Measurements from ENCODE around the gene TUSC2.
A peak's percentile ranks its signal among the peaks of the same experiment; 100 is the strongest.

Gene TUSC2

DNA sequence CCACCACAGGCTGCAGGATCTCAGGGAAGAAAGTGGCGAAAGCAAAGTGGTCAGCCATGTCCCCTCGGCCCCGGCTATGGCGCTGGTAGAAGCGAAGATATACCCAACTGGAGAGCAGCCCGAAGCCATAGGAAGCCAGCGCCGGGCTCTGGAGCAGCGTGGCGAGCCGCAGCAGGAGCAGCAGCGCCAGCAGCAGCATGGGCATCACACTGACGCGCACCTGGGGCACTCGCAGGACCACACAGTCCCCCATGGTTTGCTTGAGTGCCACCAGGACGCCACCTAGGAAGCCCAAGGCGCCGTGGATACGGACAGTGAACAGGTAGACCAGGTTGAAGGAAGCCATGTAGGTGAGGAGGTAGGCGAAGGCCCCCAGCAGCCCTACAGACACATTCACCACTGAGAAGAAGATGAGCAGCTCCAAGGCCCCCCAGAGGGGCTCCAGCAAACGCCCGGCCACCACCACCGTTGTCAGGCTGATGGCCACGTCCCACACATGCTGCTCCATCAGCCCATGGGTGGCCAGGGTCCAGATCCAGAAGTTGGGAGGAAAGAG, 30.4 kb upstream of the TUSC2 start (continued):
- TF ChIP-seq, protein P1, sequence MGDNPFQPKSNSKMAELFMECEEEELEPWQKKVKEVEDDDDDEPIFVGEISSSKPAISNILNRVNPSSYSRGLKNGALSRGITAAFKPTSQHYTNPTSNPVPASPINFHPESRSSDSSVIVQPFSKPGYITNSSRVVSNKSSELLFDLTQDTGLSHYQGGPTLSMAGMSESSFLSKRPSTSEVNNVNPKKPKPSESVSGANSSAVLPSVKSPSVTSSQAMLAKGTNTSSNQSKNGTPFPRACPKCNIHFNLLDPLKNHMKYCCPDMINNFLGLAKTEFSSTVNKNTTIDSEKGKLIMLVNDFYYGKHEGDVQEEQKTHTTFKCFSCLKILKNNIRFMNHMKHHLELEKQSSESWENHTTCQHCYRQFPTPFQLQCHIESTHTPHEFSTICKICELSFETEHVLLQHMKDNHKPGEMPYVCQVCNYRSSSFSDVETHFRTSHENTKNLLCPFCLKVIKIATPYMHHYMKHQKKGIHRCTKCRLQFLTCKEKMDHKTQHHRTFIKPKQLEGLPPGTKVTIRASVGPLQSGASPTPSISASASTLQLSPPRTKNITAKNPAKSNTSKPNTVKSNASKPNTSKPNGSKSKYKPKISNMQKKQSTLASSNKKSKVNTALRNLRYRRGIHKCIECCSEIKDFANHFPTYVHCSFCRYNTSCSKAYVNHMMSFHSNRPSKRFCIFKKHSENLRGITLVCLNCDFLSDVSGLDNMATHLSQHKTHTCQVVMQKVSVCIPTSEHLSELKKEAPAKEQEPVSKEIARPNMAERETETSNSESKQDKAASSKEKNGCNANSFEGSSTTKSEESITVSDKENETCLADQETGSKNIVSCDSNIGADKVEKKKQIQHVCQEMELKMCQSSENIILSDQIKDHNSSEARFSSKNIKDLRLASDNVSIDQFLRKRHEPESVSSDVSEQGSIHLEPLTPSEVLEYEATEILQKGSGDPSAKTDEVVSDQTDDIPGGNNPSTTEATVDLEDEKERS (tag by site-specific recombination; IDR thresholded peaks at IDR 0.05): no peak

DNA sequence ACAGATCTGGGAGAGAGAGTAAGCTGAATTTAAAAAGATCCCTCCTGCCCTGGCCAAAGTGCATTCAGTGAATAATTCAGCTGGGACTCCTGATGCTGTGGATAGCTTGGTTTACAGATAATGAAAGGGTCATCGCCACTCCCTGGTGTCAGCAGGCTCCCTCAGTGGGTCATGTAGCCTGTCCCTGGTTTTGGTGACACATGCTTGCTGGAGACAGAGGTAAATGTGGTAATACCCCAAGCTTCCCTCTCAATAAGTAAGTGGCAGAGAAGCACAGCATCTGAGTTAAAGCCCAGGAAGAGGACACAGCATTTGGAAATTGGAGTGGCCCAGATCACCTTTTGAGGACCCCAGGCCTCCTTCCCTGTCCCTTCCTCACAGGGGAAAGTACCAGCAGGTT, 29.5 kb upstream of the TUSC2 start:
- ChIA-PET CTCF (interaction anchor here (1.0 kb wide), 1 partner anchor 319 kb away, joined by 3 read pairs; no protein-coding TSS in a partner anchor), POLR2A (interaction anchor here (1.1 to 1.9 kb wide), 4 partner anchors 10 to 124 kb away, joined by 3 to 12 read pairs (median 4); partner anchors contain the start of gene ZMYND10)
- Histone ChIP-seq H3K4me1 (ENCODE audit: control insufficient read depth, insufficient read depth, low read length) (no peaks in the 10 kb centered on the region), H3K4me3 (ENCODE audit: low read depth, low read length) (peak overlapping the region; percentile 82), H3K9me3 (ENCODE audit: control insufficient read depth, insufficient read depth, low read depth, low read length) (no peaks in the 10 kb centered on the region), H3K36me3 (ENCODE audit: control insufficient read depth in 2 of 2, insufficient read depth in 1 of 2, low read length in 2 of 2) (peaks cover 0 to 61% of the 10 kb centered on the region in 2 experiments; a peak in 1 of 3 replicates), H3K27ac (ENCODE audit: extremely low read depth, low read depth, low read length) (no peak overlapping the region)
- TF ChIP-seq ZFP69B (tag by site-specific recombination; IDR thresholded peaks at IDR 0.05) (no peak), ZNF211 (tag by site-specific recombination; IDR thresholded peaks at IDR 0.05; ENCODE audit: low read depth) (no peak), ZNF133 (tag by site-specific recombination; IDR thresholded peaks at IDR 0.05) (no peak), ZNF747 (tag by site-specific recombination; IDR thresholded peaks at IDR 0.05) (no peak), EGR2 (tag by site-specific recombination; IDR thresholded peaks at IDR 0.05; ENCODE audit: low read depth) (no peak), ZNF768 (tag by site-specific recombination; IDR thresholded peaks at IDR 0.05) (no peak), TCF7L2 (IDR thresholded peaks at IDR 0.05; ENCODE audit: borderline replicate concordance, low read depth, low read length) (no peak)
- TF ChIP-seq, protein P2, sequence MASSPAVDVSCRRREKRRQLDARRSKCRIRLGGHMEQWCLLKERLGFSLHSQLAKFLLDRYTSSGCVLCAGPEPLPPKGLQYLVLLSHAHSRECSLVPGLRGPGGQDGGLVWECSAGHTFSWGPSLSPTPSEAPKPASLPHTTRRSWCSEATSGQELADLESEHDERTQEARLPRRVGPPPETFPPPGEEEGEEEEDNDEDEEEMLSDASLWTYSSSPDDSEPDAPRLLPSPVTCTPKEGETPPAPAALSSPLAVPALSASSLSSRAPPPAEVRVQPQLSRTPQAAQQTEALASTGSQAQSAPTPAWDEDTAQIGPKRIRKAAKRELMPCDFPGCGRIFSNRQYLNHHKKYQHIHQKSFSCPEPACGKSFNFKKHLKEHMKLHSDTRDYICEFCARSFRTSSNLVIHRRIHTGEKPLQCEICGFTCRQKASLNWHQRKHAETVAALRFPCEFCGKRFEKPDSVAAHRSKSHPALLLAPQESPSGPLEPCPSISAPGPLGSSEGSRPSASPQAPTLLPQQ (tag by site-specific recombination; IDR thresholded peaks at IDR 0.05): no peak
- TF ChIP-seq, protein P3, sequence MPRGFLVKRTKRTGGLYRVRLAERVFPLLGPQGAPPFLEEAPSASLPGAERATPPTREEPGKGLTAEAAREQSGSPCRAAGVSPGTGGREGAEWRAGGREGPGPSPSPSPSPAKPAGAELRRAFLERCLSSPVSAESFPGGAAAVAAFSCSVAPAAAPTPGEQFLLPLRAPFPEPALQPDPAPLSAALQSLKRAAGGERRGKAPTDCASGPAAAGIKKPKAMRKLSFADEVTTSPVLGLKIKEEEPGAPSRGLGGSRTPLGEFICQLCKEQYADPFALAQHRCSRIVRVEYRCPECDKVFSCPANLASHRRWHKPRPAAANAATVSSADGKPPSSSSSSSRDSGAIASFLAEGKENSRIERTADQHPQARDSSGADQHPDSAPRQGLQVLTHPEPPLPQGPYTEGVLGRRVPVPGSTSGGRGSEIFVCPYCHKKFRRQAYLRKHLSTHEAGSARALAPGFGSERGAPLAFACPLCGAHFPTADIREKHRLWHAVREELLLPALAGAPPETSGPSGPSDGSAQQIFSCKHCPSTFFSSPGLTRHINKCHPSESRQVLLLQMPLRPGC (tag by site-specific recombination; IDR thresholded peaks at IDR 0.05): no peak

DNA sequence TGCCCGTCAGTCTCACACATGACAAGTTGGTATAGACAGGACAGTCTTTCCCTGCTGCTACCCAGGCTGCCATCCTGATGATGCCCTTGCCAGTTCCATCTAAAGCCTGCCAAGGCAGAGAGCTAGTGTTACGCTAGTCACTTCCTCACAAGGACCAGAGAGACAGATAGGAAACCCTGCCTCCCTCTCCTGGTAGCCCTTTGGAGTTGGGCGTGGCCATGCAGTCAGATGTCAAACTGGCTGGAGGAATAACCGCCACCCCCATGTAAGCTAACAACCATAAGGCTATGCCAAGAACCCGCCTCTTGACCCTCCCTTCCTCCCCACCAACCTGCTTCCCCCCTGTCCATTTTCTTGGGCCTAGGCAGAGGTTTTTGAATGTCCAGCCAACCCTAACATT, 28.5 kb upstream of the TUSC2 start:
- TF ChIP-seq, protein P4, sequence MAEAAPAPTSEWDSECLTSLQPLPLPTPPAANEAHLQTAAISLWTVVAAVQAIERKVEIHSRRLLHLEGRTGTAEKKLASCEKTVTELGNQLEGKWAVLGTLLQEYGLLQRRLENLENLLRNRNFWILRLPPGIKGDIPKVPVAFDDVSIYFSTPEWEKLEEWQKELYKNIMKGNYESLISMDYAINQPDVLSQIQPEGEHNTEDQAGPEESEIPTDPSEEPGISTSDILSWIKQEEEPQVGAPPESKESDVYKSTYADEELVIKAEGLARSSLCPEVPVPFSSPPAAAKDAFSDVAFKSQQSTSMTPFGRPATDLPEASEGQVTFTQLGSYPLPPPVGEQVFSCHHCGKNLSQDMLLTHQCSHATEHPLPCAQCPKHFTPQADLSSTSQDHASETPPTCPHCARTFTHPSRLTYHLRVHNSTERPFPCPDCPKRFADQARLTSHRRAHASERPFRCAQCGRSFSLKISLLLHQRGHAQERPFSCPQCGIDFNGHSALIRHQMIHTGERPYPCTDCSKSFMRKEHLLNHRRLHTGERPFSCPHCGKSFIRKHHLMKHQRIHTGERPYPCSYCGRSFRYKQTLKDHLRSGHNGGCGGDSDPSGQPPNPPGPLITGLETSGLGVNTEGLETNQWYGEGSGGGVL (tag by site-specific recombination; IDR thresholded peaks at IDR 0.05): peak; percentile 56
- TF ChIP-seq ZNF138 (tag by site-specific recombination; IDR thresholded peaks at IDR 0.05; ENCODE audit: borderline replicate concordance): no peak
- TF ChIP-seq KLF9 (tag by site-specific recombination; IDR thresholded peaks at IDR 0.05; ENCODE audit: low read depth): peak; percentile 43; the same call in 1 of the 2 replicates
- TF ChIP-seq SP3 (tag by site-specific recombination; IDR thresholded peaks at IDR 0.05): peak; percentile 46; the same call in 1 of the 2 replicates
- peak; percentile 43 for TF ChIP-seq SP2 (tag by site-specific recombination; IDR thresholded peaks at IDR 0.05)
- TF ChIP-seq ZNF341 (tag by site-specific recombination; IDR thresholded peaks at IDR 0.05; ENCODE audit: low read depth): peak; percentile 75
- 0 out of 2 replicates have a peak, but pooled peaks have one; percentile 10 for TF ChIP-seq KLF1 (tag by site-specific recombination; IDR thresholded peaks at IDR 0.05)
- TF ChIP-seq, protein P1 (tag by site-specific recombination; IDR thresholded peaks at IDR 0.05): no peak
- CTCF ChIA-PET: interaction anchor here (0.8 kb wide), 1 partner anchor 146 kb away, joined by 3 read pairs; no protein-coding TSS in a partner anchor
- H3K27ac ChIP-seq (ENCODE audit: extremely low read depth, low read depth, low read length): no peak overlapping the region
- H3K9me3 ChIP-seq (ENCODE audit: control insufficient read depth, insufficient read depth, low read depth, low read length): no peaks in the 10 kb centered on the region
- peak overlapping the region; percentile 82 for H3K4me3 ChIP-seq (ENCODE audit: low read depth, low read length)
- POLR2A ChIA-PET: interaction anchor here (1.1 to 1.9 kb wide), 4 partner anchors 9 to 124 kb away, joined by 3 to 12 read pairs (median 4); partner anchors contain the start of gene ZMYND10
- peaks cover 0 to 61% of the 10 kb centered on the region in 2 experiments; a peak in 1 of 3 replicates for H3K36me3 ChIP-seq (ENCODE audit: control insufficient read depth in 2 of 2, insufficient read depth in 1 of 2, low read length in 2 of 2)
- no peaks in the 10 kb centered on the region for H3K4me1 ChIP-seq (ENCODE audit: control insufficient read depth, insufficient read depth, low read length)
